GM21360 (cell line): ENCODE measurements around the gene ANGPTL4.
A peak's percentile ranks its signal among the peaks of the same experiment; 100 is the strongest.
"Not testable (repeated sequence)": the region's sequence is repeated elsewhere in the genome, so short reads cannot be mapped to it uniquely, and the experiment has no call there.

Experiments used
- ATAC-seq: cut with Tn5 transposase; IDR thresholded peaks from one replicate; pipeline ENCODE4 v1.9.1; 2021; ENCODE audit warnings: mild to moderate bottlenecking, moderate library complexity; ENCODE audit not compliant: unreplicated experiment

ANGPTL4 gene

DNA sequence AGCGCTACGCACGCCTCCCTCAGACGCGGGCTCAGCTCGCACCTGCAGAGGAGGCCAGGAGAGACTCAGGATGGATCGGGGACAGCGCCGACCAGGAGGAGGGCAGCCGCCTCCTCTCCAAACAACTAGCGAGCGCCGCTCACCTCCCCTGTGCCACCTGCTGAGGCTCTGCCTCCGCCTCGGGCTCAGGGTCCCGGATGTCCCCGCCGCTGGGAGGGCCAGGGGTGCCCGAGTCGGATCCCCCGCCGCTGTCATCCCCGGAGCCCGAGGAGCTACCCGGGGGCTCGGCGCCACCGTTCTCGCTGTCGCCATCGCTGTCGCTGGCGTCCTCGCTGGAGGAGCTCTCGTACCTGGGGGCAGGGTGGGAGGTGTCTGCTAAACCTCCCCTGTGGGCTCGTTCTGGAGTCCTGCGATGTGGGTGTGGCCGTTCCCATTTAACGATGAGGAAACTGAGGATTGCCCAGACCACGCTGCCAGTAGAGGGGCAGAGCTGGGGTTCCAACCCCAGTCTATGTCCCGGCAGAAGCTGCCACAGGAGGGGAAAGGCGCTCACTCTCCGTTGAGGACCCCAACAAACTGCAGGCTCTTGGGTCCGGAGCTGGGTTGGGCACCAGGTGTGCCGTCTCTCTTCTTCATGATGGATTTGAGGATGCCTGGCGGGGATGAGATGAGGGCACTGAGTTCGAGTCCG lies 30.0 kb upstream of the ANGPTL4 start:
- ATAC-seq = no peak

DNA sequence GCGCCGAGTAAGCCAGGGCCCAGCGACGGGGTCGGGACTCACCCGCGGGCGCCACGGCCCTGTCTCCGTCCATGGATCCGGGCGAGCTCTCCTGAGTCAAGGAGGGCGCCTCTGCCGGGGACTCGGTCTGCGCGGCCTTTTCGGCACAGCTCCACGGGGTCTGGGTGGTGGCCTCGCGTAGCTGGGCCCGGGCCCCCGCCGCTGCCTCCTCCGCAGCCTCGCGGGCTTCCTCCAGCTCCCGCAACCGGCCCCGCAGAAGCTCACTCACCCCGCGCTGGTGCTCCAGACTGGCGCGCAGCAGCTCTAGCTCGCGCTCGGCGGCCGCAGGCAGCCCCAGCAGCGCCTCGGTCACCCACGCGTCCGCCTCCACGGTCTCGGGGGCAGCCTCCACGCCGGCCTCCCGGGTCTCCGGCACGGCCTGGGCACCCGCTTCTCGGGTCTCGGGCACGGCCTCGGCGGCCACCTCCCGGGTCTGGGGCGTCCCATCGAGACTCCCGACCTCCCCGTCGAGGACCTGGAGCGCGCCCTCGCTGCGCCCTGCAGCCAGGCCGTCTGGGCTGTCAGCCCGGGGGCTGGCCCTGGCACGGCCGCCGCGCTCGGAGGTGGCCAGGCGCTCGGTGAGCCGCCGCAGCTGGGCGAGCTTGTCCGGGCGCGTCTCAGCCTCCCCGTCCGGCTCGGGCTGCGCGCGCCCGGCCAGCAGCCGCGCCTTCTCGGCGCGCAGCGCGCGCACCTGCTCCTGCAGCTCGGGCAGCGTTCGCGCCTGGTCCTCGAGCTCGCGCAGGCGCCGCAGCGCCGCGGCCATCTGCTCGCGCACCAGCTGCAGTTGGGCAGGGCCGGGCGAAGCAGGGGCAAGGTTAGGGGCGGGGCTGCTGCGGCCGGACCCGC lies 29.3 kb upstream of the ANGPTL4 start:
- ATAC-seq = peak; percentile 38

DNA sequence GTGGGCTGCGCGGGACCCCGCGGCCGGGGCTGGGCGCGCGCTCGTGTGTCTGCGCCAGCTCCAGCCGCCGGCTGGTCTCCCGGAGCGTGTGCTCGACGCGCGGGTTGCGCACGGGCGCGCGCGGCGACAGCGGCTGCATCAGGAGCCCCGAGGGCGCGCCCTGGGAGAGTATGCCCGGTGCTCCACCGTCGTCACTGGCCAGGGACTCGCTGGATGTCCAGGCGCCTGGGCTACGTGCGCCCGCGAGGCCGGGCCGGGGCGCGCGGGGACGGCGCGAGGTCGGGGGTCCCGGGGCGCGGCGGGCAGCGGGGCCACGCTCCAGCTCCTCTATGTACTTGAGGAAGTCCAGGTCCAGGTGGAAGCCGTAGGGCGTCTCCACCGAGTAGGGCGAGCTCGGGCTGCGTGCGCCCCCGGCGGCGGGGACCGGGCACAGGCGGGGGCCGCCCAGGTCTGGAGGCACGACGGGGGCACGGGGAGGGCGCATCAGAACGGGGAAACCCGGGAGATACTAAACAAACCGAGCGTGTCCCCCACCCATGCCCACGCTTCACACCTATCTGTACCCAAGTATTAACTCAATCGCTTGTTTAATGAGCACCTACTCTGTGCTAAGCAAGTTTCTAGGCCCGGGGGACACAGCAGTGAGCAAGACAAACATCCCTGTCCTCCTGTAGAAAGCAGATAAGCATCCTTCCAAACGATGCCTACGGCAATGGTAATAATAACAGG lies 28.4 kb upstream of the ANGPTL4 start:
- peak; percentile 52 for ATAC-seq

DNA sequence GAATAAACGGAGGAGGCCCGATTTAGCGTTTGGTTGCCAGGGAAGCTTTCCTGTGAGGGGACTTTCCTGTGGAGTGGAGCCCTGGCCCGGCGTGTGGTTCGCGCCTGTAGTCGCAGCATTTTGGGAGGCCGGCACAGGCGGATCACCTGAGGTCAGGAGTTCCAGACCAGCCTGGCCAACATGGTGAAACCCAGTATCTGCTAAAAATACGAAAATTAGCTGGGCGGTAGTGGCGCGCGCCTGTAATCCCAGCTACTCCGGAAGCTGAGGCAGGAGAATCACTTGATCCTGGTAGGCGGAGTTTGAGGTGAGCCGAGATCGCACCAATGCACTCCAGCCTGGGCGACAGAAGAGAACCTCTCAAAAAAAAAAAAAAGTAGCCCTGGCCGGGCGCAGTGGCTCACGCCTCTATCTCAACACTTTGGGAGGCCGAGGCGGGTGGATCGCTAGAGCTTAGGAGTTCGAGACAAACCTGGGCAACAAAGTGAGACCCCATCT lies 27.8 kb upstream of the ANGPTL4 start:
- ATAC-seq = no peak

DNA sequence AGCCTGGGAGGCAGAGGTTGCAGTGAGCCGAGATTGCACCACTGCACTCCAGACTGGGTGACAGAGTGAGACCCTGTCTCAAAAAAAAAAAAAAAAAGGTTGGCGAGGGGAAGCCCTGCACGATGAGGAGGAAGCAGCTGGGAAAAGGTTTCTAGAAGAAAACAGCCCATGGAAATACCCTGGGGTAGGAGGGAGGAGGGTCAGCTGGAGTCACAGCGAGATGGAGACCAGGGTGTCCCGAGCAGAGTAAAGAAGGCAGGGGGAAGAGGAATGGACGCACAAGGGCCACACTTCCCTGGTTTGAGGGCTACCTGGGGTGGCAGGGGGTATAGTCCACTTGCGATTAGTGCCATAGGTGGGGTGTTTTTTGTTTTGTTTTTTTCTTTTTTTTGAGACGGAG lies 27.3 kb upstream of the ANGPTL4 start:
- ATAC-seq = no peak

DNA sequence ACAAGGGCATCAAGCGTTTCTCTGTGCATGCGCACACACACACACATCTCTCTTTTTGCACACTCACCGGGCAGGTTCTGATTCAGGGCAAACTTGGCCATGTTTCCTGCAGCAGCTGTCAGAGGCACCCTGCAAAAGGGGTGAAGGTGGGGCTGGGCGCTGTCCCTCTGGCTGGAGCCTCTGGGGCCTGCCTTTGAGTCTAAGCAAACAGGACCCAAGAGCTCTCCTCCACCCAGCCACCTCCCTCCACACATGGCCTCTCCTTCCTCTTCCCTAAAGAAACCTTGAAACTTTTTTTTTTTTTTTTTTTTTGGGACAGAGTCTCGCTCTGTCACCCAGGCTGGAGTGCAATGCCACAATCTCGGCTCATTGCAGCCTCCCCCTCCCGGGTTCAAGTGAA lies 26.2 kb upstream of the ANGPTL4 start:
- no peak for ATAC-seq

DNA sequence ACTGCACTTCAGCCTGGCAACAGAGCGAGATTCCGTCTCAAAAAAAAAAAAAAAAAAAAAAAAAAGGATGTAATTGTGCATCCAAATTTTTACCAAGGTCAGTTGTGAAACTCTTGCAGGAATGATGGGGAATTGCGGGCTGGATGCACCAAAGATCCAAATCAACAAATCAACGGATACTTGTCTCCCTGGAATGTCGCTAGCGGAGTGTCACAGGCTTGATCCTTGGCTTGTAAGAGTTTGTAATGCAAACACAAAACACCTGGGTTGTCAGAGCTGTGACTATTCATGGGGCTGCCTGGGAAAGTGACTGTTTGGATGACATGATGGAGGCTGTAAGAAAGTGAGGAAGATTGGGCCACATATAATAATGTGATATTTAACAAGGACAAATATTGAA lies 25.1 kb upstream of the ANGPTL4 start:
- ATAC-seq = no peak

DNA sequence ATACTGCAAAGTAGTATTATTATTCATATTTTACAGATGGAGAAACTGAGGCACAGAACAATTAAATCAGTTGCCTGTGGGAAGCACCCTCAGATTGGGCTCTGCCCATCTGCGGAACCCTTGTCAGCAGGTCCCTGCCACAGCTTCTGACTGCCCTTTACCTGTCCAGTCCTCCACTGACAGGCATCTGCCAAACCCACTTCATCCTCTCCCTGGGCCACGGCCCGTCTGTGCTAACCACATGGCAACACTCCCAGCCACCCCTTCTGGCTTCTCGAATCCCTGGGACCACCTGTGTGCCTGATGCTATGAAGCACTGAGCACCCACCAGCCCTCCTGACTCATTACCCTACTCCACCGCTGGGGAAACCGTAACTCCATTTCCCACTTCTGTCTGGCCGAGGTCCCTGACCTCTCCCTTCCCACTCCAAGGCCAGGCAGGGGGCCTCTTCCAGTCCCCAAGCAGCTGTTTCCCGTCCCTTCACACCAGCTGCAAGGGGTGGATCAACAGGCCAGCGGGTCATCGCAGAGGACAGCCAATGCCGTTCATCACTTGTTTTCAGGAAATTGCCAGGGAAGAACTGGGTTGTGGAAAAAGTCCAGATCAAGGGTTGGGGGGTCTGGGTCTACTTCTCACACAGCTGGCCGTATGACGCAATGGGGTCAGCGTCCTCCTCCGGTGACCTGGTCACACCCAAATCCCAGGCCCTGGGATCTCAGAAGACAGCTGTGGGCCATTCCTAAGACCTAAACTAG lies 23.4 kb upstream of the ANGPTL4 start:
- no peak for ATAC-seq

DNA sequence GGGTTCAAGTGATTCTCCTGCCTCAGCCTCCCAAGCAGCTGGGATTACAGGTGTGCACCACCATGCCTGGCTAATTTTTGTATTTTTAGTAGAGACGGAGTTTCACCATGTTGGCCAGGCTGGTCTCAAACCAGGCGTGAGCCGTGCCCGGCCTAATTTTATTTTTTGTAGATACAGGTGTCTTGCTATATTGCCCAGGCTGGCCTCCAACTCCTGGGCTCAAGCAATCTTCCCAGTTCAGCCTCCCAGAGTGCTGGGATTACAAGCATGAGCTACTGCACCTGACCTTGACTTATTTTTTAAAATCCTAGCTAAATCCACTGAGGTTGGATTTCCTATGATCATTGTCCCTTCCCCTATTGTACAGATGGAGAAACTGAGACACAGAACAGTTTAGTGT lies 22.5 kb upstream of the ANGPTL4 start:
- ATAC-seq = not testable (repeated sequence)

DNA sequence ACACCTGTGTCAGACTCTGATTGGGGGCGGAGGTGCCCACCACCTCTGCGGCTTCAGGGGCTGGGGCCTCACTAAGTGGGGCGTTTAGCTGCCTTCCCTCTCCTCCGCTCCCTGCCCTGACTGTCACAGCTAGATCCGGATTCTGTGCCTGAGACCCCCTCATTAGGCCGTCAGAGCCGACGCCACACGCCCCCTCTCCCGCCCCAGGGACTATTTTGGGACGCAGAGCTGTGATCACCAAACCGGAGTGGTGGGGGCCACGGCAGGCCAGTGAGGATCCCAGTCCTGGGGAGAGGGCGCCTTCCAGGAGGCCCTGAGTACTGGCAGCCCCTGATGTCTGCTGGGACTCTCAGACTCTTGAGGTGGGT lies 21.7 kb upstream of the ANGPTL4 start:
- ATAC-seq = peak; percentile 9

DNA sequence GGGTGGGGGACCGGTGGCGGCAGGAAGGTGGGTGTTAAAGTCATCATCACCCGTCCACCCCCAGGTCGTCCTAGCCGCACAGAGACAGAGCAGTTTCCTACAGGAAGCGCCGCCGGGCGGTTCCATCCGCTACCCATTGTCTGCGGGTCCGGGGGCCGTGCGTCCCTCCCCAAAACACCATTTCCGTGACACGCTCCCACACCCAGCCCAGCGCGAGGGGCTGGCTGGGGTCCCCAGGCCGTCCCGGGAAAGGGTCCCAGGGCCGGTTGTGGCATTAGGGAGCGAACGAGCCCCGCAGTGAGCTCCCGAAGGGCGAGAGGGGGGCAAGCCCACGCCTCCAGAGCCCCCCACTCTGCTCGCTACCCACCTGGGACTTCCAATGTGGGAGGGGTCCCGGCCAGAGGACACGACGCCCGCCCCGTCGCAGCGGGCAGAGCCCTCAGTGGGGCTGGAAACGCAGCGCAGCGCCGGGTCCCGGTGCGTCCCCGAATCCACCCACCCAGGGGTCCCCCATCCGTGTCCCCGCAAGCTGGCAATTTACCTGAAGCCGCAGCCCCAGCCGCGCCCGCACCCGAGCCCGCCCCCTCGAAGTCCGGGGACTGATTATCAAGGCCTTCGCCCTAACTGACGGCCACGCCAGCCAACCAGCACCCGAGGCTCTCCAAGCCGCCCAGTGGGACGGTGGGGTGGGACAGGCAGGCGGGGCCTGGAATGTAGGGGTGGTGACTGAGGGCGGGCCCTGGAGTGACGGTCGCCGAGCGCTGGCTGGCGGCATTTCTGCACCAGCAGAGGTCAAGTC lies 21.1 kb upstream of the ANGPTL4 start, which contains the start of gene KANK3:
KANK3 (minus strand) TSS at position 579 of the 799 bp plus-strand sequence. CDS start 5,434 bp downstream, outside the sequence.
- ATAC-seq = peak; percentile 89

DNA sequence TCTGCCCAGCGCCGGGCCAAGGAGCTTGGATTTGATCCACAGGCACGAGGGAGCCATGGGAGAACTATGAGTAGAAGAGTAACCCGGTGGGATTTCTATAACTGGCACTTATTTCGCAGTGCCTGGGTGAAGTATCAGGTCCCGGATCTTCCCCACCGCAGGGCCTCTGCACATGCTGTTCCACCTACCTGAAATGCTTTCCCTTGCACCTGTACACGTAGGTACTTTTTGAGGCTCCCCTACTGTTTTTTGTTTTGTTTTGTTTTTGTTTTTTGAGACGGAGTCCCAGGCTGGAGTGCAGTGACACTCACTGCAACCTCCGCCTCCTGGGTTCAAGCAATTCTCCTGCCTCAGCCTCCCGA lies 20.5 kb upstream of the ANGPTL4 start:
- ATAC-seq = no peak

DNA sequence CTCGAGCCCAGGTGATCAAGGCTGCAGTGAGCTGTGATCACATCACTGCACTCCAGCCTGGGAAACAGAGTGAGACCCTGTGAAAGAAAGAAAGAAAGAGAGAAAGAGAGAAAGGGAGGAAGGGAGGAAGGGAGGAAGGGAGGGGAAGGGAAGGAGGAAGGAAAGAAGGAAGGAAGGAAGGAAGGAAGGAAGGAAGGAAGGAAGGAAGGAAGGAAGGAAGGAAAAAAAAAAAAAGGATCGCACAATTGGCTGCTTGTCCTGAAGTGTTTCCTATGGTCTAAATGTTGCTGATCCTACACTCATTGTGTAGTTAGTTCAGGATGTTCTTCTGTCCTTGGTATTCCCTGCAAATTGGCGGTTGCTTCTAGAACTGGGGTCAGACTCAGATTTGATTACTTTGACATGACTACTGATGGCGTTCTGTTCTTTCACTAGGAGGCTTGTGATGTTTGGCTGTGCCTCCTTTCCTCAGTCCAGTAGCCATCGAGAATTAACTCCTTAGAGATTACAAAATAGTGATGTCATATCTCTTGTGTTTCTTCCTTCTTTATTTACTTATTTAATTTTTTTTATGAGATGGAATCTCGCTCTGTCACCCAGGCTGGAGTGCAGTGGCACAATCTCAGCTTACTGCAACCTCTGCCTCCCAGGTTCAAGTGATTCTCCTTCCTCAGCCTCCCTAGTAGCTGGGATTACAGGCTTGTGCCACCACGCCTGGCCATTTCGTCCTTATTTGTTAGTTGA lies 14.2 kb upstream of the ANGPTL4 start:
- ATAC-seq = not testable (repeated sequence)

DNA sequence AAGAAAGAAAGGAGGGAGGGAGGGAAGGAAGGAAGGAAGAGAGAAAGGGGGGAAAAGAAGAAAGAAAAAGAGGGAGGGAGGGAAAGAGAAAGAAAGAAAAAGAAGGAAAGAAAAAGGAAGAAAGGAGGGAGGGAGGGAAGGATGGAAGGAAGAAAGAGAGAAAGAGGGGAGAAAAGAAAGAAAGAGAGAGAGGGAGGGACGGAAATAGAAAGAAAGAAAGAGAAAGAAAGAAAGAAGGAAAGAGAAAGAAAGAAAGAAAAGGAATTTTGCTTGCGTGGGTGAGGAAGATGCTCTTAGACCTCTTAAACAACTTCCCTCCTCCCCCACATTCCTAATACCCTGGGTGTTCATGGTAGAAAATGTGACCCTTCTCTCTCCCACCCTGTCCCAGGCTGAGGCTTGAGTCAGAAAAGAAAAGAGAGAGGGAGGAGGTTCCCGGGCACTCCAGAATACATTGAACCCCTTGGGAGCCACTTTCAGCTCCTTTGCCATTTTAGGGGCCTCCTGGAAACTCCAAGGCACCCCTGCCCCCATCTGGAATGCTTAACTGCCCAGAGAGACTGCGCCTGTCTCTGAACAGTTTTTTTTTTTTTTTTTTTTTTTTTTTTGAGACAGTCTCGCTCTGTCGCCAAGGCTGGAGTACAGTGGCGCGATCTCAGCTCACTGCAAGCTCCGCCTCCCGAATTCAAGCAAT lies 11.7 kb upstream of the ANGPTL4 start:
- ATAC-seq = no peak

DNA sequence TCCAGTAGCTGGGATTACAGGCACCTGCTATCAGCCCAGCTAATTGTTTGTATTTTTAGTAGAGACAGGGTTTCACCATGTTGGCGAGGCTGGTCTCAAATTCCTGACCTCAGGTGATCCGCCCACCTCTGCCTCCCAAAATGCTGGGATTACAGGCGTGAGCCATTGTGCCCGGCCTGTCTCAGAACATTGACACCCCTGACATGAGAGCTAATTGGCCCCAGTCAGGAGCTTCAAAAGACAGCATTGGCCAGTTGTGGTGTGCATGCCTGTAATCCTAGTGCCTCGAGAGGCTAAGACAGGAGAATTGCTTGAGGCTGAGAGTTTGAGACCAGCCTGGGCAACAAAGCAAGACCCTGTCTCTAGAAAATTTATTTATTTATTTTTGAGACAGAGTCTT lies 11.1 kb upstream of the ANGPTL4 start:
- not testable (repeated sequence) for ATAC-seq

DNA sequence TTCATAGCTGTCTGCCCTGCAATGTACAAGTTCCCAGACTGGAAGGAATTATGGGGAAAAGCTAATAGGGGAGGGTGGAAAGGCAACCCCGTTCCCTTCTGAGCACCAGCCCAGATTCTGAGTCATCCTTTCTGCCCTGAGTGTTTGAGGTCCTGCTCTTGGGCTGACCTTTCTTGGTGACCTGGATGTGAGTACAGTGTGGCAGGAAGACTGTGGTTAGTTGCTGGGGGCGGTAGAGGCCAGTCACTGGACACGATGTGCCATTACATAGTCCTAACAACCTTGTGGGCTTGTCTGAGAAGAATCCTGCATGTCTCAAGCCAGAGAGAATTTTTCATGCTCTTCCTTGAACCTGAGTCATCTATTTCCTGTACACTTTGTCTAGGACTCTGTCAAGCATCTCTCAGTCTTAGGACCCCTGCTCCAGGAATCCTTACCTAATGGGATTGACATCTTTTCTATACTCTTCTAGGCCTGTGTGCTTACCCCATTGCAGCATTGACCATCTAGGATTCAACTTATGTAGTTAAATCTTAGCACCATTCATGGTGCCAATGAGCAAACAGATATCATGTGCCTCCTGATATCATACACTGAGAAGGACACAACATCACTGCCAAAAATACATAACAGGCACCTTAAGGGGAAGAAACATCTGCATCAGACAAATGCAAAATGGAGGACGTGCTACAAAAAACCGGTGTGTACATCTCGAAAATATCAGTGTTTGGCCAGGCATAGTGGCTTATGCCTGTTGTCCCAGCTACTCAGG lies 8.1 kb upstream of the ANGPTL4 start:
- ATAC-seq = no peak

DNA sequence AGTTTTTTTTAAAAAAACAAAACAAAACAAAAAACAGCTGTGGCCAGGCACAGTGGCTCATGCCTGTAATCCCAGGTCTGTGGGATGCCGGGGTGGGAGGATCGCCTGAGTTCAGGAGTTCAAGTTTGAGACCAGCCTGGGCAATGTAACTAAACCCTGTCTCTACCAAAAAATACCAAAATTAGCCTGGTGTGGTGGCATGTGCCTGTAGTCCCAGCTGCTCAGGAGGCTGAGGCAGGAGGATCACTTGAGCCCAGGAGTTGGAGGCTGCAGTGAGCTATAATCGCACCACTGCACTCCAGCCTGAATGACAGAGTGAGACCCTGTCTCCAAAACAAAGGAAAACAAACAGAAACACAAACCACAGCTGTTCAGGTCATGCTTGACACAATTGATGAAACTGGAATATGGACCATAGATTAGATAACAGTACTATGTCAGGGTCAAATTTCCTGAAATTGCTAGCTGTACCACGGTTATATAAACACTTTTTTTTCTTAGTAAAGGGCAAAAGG lies 6.9 kb upstream of the ANGPTL4 start:
- ATAC-seq = no peak

DNA sequence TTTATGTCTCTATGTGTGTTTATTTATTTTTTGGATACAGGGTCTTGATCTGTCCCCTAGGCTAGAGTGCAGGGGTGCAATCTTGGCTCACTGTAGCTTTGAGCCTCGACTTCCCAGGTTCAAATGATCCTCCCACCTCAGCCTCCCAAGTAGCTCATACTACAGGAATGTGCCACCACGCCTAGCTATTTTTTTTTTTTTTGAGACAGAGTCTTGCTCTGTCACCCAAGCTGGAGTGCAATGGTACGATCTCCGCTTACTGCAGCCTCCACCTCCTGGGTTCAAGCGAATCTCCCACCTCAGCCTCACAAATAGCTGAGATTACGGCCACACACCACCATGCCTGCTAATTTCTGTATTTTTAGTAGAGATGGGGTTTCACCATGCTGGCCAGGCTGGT lies 5.0 kb upstream of the ANGPTL4 start:
- no peak for ATAC-seq
